ENCODE results near the gene CEBPG.

CEBPG gene

DNA sequence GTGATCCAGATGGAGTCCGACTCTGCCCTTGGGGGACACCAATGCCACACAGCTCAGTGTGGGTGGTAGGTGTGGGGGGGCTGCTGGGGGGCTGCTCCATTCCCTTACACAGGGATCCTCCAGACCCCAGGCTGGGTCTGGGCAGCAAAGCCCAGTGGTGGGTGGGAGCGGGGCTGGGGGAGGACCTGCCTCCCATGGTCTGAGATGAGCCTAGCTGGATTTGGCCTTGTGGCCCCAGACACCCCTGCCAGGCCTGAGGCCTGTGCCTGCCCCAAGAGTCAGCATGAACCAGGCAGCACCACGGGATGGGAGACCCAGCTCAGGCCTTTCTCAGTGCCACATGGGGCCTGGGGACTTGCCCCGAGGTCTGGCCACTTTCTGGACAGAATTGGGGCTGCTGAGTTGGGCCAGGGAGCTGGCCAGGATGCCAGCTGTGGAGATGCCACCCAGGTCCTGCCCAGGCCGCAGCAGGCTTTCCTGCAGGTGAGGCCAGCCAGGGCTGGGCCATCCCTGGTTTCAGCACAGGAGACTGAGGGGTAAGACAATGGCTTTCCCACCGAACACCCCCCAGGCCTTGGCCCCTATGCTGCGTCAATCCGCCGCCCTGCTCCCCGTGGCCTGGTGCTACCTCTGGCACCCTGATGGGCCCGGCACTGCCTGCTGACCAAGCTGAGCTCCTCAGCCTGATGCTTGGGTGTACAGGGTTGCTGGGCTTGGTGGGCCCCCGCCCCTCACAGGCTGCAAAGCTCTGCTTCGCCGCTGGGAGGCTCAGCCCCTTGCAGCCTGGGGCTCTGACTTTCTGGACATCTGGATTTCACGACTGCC lies 24.2 kb downstream of the CEBPG start:
- TF ChIP-seq, protein P1, sequence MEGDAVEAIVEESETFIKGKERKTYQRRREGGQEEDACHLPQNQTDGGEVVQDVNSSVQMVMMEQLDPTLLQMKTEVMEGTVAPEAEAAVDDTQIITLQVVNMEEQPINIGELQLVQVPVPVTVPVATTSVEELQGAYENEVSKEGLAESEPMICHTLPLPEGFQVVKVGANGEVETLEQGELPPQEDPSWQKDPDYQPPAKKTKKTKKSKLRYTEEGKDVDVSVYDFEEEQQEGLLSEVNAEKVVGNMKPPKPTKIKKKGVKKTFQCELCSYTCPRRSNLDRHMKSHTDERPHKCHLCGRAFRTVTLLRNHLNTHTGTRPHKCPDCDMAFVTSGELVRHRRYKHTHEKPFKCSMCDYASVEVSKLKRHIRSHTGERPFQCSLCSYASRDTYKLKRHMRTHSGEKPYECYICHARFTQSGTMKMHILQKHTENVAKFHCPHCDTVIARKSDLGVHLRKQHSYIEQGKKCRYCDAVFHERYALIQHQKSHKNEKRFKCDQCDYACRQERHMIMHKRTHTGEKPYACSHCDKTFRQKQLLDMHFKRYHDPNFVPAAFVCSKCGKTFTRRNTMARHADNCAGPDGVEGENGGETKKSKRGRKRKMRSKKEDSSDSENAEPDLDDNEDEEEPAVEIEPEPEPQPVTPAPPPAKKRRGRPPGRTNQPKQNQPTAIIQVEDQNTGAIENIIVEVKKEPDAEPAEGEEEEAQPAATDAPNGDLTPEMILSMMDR (IDR thresholded peaks at IDR 0.05; ENCODE audit: borderline replicate concordance, insufficient read depth, low read depth, low read length), result no peak
- no peak overlapping the region for H3K4me3 ChIP-seq (ENCODE audit: low read depth, low read length)

DNA sequence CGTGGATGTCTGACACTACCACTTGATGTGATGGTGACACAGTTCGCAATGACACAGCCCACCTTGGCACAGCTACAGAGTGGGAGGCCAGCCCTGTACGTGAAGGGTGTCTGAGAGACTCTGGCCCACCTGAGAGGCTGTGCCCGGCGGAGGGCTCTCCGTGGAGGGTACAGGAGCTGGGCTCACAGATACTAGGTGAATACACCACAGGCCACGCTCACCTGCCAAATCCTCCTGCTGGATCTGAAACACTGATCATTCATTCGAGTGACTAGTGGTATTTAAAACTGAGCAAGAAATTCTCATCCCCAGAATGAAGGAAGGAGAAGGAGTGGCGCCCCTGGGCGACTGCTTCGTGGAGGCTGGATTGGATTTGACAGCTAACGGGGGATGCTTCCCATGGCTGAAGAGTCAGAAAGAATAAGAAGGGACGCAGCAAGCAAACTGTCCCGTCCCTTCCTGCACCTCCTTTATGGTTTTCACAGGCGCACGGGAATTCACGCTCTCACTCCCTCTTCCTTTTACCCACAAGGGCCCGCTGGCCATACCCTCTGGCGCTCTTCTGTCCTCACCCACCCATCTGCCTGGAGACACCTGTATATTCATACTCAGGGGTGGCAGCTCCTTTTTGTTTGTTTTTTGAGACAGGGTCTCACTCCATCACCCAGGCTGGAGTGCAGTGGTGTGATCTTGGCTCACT lies 25.0 kb downstream of the CEBPG start:
- TF ChIP-seq, protein P1 (IDR thresholded peaks at IDR 0.05; ENCODE audit: borderline replicate concordance, insufficient read depth, low read depth, low read length), result no peak
- H3K4me3 ChIP-seq (ENCODE audit: low read depth, low read length), result no peak overlapping the region

DNA sequence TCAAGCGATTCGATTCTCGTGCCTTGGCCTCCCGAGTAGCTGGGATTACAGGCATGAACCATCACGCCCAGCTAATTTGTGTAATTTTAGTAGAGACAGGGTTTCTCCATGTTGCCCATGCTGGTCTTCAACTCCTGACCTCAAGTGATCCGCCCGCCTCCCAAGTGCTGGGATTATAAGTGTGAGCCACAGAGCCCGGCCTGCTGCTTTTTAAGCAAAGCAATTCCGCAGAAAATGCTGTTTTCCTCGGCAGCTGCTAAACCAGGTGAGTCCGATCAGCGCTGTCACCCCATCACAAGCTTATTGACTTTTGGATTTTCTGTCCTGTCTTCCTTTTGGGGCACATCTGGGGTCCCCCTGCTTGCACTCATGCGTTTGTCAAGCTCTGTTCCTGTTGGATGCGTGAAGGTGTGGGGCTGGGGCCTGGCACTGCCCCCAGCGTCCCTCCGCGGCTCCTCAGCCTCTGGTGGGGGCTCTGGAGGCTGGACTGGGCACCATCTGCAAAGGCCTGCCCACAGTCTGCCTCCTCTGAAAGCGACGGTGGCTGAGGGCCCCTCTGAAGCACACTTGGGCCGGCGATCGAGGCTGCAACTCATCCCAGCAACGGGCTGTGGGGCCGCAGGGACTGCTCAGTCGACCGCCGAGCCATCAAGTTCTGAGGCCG lies 25.7 kb downstream of the CEBPG start:
- TF ChIP-seq, protein P1 (IDR thresholded peaks at IDR 0.05; ENCODE audit: borderline replicate concordance, insufficient read depth, low read depth, low read length), result no peak
- H3K4me3 ChIP-seq (ENCODE audit: low read depth, low read length), result no peak overlapping the region

DNA sequence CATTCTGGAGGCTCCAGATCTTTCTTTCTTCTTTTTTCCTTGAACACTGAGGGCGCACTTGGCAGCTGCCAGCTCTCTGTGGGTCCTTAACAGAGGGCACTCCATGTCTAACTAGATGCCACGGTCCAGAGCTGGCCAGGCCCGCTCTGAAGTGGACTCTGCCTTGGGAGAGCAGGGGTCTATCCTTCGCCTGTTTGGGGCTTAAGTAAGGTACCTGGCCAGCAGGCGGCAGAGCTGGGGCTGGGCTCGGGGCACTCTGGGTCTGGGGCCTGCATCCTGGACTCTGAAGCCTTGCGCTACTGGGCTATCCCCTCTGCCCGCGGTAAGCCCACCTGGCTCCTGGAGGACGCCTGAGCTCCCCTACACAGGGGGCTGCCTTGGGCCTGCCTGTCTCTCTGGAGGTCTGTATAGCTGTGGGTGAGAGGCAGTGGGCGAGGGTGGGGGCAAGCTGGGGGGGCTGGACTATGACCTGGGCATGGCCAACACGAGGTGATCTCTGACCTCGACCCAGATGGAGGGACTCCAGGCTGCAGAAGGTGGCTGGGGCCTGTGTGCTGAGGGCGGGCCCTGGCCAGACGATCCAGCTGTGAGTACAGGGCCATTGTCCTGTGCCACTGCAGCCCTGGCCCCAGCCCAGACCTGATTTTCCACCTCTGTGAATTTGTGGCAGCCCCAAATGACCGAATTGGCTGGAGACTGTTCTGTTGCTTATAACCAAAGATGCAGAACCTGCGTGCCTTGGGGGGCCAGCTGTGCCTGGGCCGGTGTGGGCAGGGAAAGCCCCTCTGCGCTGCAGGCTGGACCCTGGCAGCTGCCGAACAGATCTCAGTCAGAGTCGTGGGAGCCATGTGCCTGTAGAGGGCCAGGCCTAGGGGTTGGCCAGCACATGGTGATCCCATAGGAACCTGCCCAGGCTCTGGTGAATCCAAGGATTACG lies 26.5 kb downstream of the CEBPG start:
- H3K4me3 ChIP-seq (ENCODE audit: low read depth, low read length), result no peak overlapping the region
- TF ChIP-seq, protein P1 (IDR thresholded peaks at IDR 0.05; ENCODE audit: borderline replicate concordance, insufficient read depth, low read depth, low read length), result no peak

DNA sequence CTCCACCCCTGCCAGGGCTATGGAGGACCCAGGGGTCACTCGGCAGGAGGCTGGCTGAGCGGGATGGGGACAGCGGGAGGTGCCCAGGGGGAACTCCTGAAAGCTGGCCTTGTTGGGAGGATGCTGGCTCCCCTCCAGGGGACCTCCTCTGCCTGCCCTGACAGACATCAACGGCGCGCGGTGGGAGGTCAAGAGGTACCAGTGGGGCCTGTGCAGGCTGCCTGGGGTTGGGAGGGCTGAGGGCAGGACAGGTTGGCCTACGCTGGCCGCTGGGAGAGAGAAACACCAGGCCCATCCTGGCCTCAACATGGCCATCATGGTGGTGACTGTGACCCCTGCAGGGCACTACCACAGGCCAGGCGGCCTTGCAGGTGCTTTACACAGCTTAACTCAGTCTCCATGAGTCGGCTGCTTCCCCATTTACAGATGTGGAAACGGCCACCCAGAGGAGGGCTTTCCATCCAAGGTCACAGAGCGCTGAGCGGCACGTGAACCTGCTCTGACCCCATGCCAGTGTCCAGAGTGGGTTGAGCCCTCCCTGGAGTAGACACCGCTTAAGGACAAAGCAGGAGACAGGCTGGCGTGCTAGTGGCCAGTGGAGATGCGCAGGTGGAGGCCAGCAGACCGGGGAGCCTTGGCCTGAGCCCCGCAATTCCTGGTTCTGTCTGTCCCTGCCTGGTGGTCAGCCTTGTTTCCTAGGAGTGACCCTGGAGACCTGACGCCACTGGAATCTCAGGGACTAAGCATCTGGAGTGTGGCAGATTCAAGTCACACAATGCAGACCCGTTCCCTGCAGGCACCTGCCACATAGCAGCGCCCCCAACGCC lies 27.6 kb downstream of the CEBPG start:
- H3K4me3 ChIP-seq (ENCODE audit: low read depth, low read length), result no peak overlapping the region
- TF ChIP-seq, protein P1 (IDR thresholded peaks at IDR 0.05; ENCODE audit: borderline replicate concordance, insufficient read depth, low read depth, low read length), result no peak
